Activated T-cell treated with anti-CD3 and anti-CD28 coated beads, Interleukin-2, amount 50 U/mL, for 4 hours (primary cell): Measurements from ENCODE around the gene RBM11. TPM values are rescaled to one million over a fixed set of nuclear protein-coding genes. Genes with fewer than 3 reads are reported as not detected.
"Not testable (repeated sequence)": the region's sequence is repeated elsewhere in the genome, so short reads cannot be mapped to it uniquely, and the experiment has no call there.

Source experiments
- ATAC-seq, 2 donors: fragments of 200-7000 bp; cut with Tn5 transposase; one replicate each; pipeline ENCODE4 v1.10.0; 2021
- DNase-seq: peaks from one replicate; pipeline ENCODE4 v3.0.0-alpha.2; 2020
- H3K27me3 Mint-ChIP-seq: one replicate; pipeline ENCODE4 v1.8.0; 2021; ENCODE audit warnings: low read depth, mixed read lengths
- H3K36me3 Mint-ChIP-seq: one replicate; pipeline ENCODE4 v1.8.0; 2022; ENCODE audit warnings: mixed read lengths; ENCODE audit not compliant: insufficient read depth
- H3K4me1 Mint-ChIP-seq: one replicate; pipeline ENCODE4 v1.8.0; 2021; ENCODE audit warnings: low read depth, mixed read lengths
- H3K4me3 Mint-ChIP-seq: one replicate; pipeline ENCODE4 v1.8.0; 2021; ENCODE audit warnings: mild to moderate bottlenecking, moderate library complexity, mixed read lengths
- H3K9me3 Mint-ChIP-seq: one replicate; pipeline ENCODE4 v1.8.0; 2021; ENCODE audit warnings: mixed read lengths
- total RNA-seq, 3 donors: library from RNA; stranded (reverse); gene quantifications; one replicate each; pipeline ENCODE4 v1.2.1, GENCODE V29; 2021

The RBM11 gene
- 1 to 10 TPM; 2.1 to 2.8 (median 2.3) TPM for total RNA-seq

GRCh38 chr21:14215971-14216641 lies at the start of gene RBM11:
TSS of gene RBM11 (plus strand) at chr21:14216157. CDS start at chr21:14216187, 30 bp downstream.
- peak within 1 kb of the TSS; percentile 82 for H3K4me3 Mint-ChIP-seq
- ATAC-seq, result peak; percentile 97 to 98
- H3K9me3 Mint-ChIP-seq, result no peaks in the 10 kb centered on the region

GRCh38 chr21:14166463-14167223 lies 49.3 kb upstream of the RBM11 start:
- not testable (repeated sequence) for H3K27me3 Mint-ChIP-seq, H3K4me1 Mint-ChIP-seq, H3K9me3 Mint-ChIP-seq, DNase-seq, ATAC-seq, H3K36me3 Mint-ChIP-seq, H3K4me3 Mint-ChIP-seq

More at GRCh38 chr21:14215971-14216641, at the start of gene RBM11:
- no peaks in the 10 kb centered on the region for H3K36me3 Mint-ChIP-seq
- H3K27me3 Mint-ChIP-seq, result peaks cover 9% of the 10 kb centered on the region
- peaks cover 6% of the 10 kb centered on the region for H3K4me1 Mint-ChIP-seq
- peak; percentile 79 for DNase-seq

GRCh38 chr21:14206222-14206621 lies 9.7 kb upstream of the RBM11 start:
- DNase-seq, result no peak
- no peak for ATAC-seq
- Mint-ChIP-seq H3K36me3 (no peaks in the 10 kb centered on the region), H3K4me3 (no peak overlapping the region), H3K4me1 (no peaks in the 10 kb centered on the region), H3K9me3 (peaks cover under 1% of the 10 kb centered on the region), H3K27me3 (peaks cover 12% of the 10 kb centered on the region)

GRCh38 chr21:14210738-14211137 lies 5.2 kb upstream of the RBM11 start, which contains the start of gene LIPI:
TSS of gene LIPI (minus strand) at chr21:14210955. CDS start at chr21:14210845, 110 bp downstream.
- no peaks in the 10 kb centered on the region for H3K4me1 Mint-ChIP-seq
- H3K36me3 Mint-ChIP-seq, result no peaks in the 10 kb centered on the region
- no peak within 1 kb of the TSS for H3K4me3 Mint-ChIP-seq
- ATAC-seq, result no peak
- no peak for DNase-seq
- peaks cover 14% of the 10 kb centered on the region for H3K27me3 Mint-ChIP-seq
- H3K9me3 Mint-ChIP-seq, result no peaks in the 10 kb centered on the region

- H3K4me1 Mint-ChIP-seq, result peaks cover 6% of the 10 kb centered on the region
- H3K4me3 Mint-ChIP-seq, result no peak overlapping the region
- H3K9me3 Mint-ChIP-seq, result no peaks in the 10 kb centered on the region
- no peak for DNase-seq
- no peak for ATAC-seq
- no peaks in the 10 kb centered on the region for H3K36me3 Mint-ChIP-seq
- H3K27me3 Mint-ChIP-seq, result peaks cover 13% of the 10 kb centered on the region
Observed at GRCh38 chr21:14213164-14213563, 2.8 kb upstream of the RBM11 start.

GRCh38 chr21:14223365-14223764 lies 7.4 kb downstream of the RBM11 start:
- no peak for DNase-seq
- no peak overlapping the region for H3K4me3 Mint-ChIP-seq
- H3K9me3 Mint-ChIP-seq, result peaks cover under 1% of the 10 kb centered on the region
- H3K4me1 Mint-ChIP-seq, result no peaks in the 10 kb centered on the region
- peaks cover 7% of the 10 kb centered on the region for H3K36me3 Mint-ChIP-seq
- peaks cover 3% of the 10 kb centered on the region for H3K27me3 Mint-ChIP-seq
- ATAC-seq, result no peak

GRCh38 chr21:14229399-14229798 lies 13.4 kb downstream of the RBM11 start:
- no peak for DNase-seq
- H3K4me1 Mint-ChIP-seq, result no peaks in the 10 kb centered on the region
- peaks cover 7% of the 10 kb centered on the region for H3K27me3 Mint-ChIP-seq
- H3K4me3 Mint-ChIP-seq, result no peak overlapping the region
- no peak for ATAC-seq
- H3K9me3 Mint-ChIP-seq, result peaks cover 17% of the 10 kb centered on the region
- peaks cover 10% of the 10 kb centered on the region for H3K36me3 Mint-ChIP-seq

GRCh38 chr21:14235101-14235500 lies 19.1 kb downstream of the RBM11 start:
- no peak for ATAC-seq
- Mint-ChIP-seq H3K9me3 (peaks cover 6% of the 10 kb centered on the region), H3K36me3 (no peaks in the 10 kb centered on the region), H3K4me3 (no peak overlapping the region), H3K27me3 (peaks cover 12% of the 10 kb centered on the region), H3K4me1 (no peaks in the 10 kb centered on the region)
- no peak for DNase-seq

GRCh38 chr21:14236180-14236579 lies 20.2 kb downstream of the RBM11 start:
- H3K27me3 Mint-ChIP-seq, result peaks cover 12% of the 10 kb centered on the region
- ATAC-seq, result no peak
- H3K36me3 Mint-ChIP-seq, result no peaks in the 10 kb centered on the region
- H3K9me3 Mint-ChIP-seq, result no peaks in the 10 kb centered on the region
- H3K4me3 Mint-ChIP-seq, result no peak overlapping the region
- H3K4me1 Mint-ChIP-seq, result peaks cover 2% of the 10 kb centered on the region
- DNase-seq, result no peak

GRCh38 chr21:14239281-14239680 lies 23.3 kb downstream of the RBM11 start:
- DNase-seq (no peak), ATAC-seq (no peak)
- Mint-ChIP-seq H3K27me3 (peaks cover 9% of the 10 kb centered on the region), H3K4me1 (peaks cover 2% of the 10 kb centered on the region), H3K36me3 (no peaks in the 10 kb centered on the region), H3K9me3 (no peaks in the 10 kb centered on the region), H3K4me3 (no peak overlapping the region)

- H3K36me3 Mint-ChIP-seq, result no peaks in the 10 kb centered on the region
- DNase-seq (no peak), ATAC-seq (no peak)
- H3K4me1 Mint-ChIP-seq, result peaks cover 2% of the 10 kb centered on the region
- H3K4me3 Mint-ChIP-seq, result no peak overlapping the region
- no peaks in the 10 kb centered on the region for H3K9me3 Mint-ChIP-seq
- no peaks in the 10 kb centered on the region for H3K27me3 Mint-ChIP-seq
Observed at GRCh38 chr21:14241297-14241696, 25.3 kb downstream of the RBM11 start.

GRCh38 chr21:14243461-14243860 lies 27.5 kb downstream of the RBM11 start:
- no peak for DNase-seq
- Mint-ChIP-seq H3K36me3 (no peaks in the 10 kb centered on the region), H3K4me1 (peaks cover 2% of the 10 kb centered on the region), H3K4me3 (no peak overlapping the region), H3K9me3 (no peaks in the 10 kb centered on the region), H3K27me3 (peaks cover 2% of the 10 kb centered on the region)
- ATAC-seq, result no peak

GRCh38 chr21:14243874-14244273 lies 27.9 kb downstream of the RBM11 start:
- peaks cover 2% of the 10 kb centered on the region for H3K4me1 Mint-ChIP-seq
- peaks cover 6% of the 10 kb centered on the region for H3K27me3 Mint-ChIP-seq
- no peak overlapping the region for H3K4me3 Mint-ChIP-seq

GRCh38 chr21:14244911-14245310 lies 29.0 kb downstream of the RBM11 start:
- H3K4me3 Mint-ChIP-seq, result no peak overlapping the region
- H3K27me3 Mint-ChIP-seq, result peaks cover 7% of the 10 kb centered on the region
- peaks cover 2% of the 10 kb centered on the region for H3K4me1 Mint-ChIP-seq
- DNase-seq (no peak), ATAC-seq (no peak)
- peaks cover 4% of the 10 kb centered on the region for H3K9me3 Mint-ChIP-seq
- H3K36me3 Mint-ChIP-seq, result no peaks in the 10 kb centered on the region

More at GRCh38 chr21:14243874-14244273, 27.9 kb downstream of the RBM11 start:
- Mint-ChIP-seq H3K9me3 (no peaks in the 10 kb centered on the region), H3K36me3 (no peaks in the 10 kb centered on the region)
- no peak for DNase-seq
- no peak for ATAC-seq

- peaks cover 7% of the 10 kb centered on the region for H3K27me3 Mint-ChIP-seq
- DNase-seq (no peak), ATAC-seq (no peak)
- H3K4me1 Mint-ChIP-seq, result peaks cover 2% of the 10 kb centered on the region
- no peaks in the 10 kb centered on the region for H3K36me3 Mint-ChIP-seq
- peaks cover 7% of the 10 kb centered on the region for H3K9me3 Mint-ChIP-seq
- H3K4me3 Mint-ChIP-seq, result no peak overlapping the region
Observed at GRCh38 chr21:14245711-14246110, 29.8 kb downstream of the RBM11 start.
